Measurements from ENCODE around the gene CD247. TPM values are rescaled to one million over a fixed set of nuclear protein-coding genes. Genes with fewer than 3 reads are reported as not detected.

CD247 gene
- total RNA-seq, 1 donor from 2014 or later: 1.3 TPM

- H3K9ac ChIP-seq: no peak overlapping the region
- H3K27me3 ChIP-seq: no peaks in the 10 kb centered on the region
- H3K9me3 Mint-ChIP-seq: no peaks in the 10 kb centered on the region
- no peak overlapping the region for H2AFZ ChIP-seq (replicated peaks)
- H3K36me3 ChIP-seq: no peaks in the 10 kb centered on the region
- H4K20me1 ChIP-seq (ENCODE audit: low read depth): no peaks in the 10 kb centered on the region
- H3K4me3 Mint-ChIP-seq: no peak overlapping the region
- no peak for TF ChIP-seq EZH2phosphoT487 (IDR thresholded peaks at IDR 0.05)
- TF ChIP-seq EZH2 (IDR thresholded peaks at IDR 0.05): no peak
- TF ChIP-seq CTCF (IDR thresholded peaks at IDR 0.05): no peak
- peaks cover 13% of the 10 kb centered on the region for H3K4me1 Mint-ChIP-seq
- H3K27ac Mint-ChIP-seq: no peak overlapping the region
- H3K4me3 ChIP-seq: no peak overlapping the region
- no peak overlapping the region for H3K4me2 ChIP-seq
- no peaks in the 10 kb centered on the region for H3K4me1 ChIP-seq
- no peak overlapping the region for H3K27ac ChIP-seq
- no peaks in the 10 kb centered on the region for H3K79me2 ChIP-seq (ENCODE audit: low read depth)
- peaks cover 12% of the 10 kb centered on the region for H3K36me3 Mint-ChIP-seq
- no peaks in the 10 kb centered on the region for H3K9me3 ChIP-seq (ENCODE audit: low read depth)
- peaks cover 11% of the 10 kb centered on the region for H3F3A ChIP-seq (ENCODE audit: low read depth)
- no peak for DNase-seq (ENCODE audit: low spot score)
- no peaks in the 10 kb centered on the region for H3K27me3 Mint-ChIP-seq (ENCODE audit: insufficient read depth, low read depth)
Measured at GRCh38 chr1:167544447-167545093, 26.2 kb upstream of the CD247 start.

GRCh38 chr1:167543199-167543990, 25.1 kb upstream of the CD247 start:
- H3K4me3 ChIP-seq: no peak overlapping the region
- H3K27ac ChIP-seq: no peak overlapping the region
- Mint-ChIP-seq H3K9me3 (no peaks in the 10 kb centered on the region), H3K36me3 (peaks cover 8% of the 10 kb centered on the region), H3K27ac (no peak overlapping the region), H3K4me3 (no peak overlapping the region), H3K27me3 (ENCODE audit: insufficient read depth, low read depth) (no peaks in the 10 kb centered on the region), H3K4me1 (peaks cover 12% of the 10 kb centered on the region)
- no peaks in the 10 kb centered on the region for H3K36me3 ChIP-seq
- H3K9me3 ChIP-seq (ENCODE audit: low read depth): no peaks in the 10 kb centered on the region
- TF ChIP-seq EZH2phosphoT487 (IDR thresholded peaks at IDR 0.05): no peak
- TF ChIP-seq EZH2 (IDR thresholded peaks at IDR 0.05): no peak
- no peak for TF ChIP-seq CTCF (IDR thresholded peaks at IDR 0.05)
- H2AFZ ChIP-seq (replicated peaks): no peak overlapping the region
- no peaks in the 10 kb centered on the region for H3K4me1 ChIP-seq
- H3K9ac ChIP-seq: no peak overlapping the region
- no peaks in the 10 kb centered on the region for H3K79me2 ChIP-seq (ENCODE audit: low read depth)
- H3K27me3 ChIP-seq: no peaks in the 10 kb centered on the region
- no peak overlapping the region for H3K4me2 ChIP-seq
- H3F3A ChIP-seq (ENCODE audit: low read depth): peaks cover 11% of the 10 kb centered on the region
- H4K20me1 ChIP-seq (ENCODE audit: low read depth): no peaks in the 10 kb centered on the region
- no peak for DNase-seq (ENCODE audit: low spot score)

- no peaks in the 10 kb centered on the region for H3K36me3 ChIP-seq
- H3K9ac ChIP-seq: no peak overlapping the region
- no peak for DNase-seq (ENCODE audit: low spot score)
- no peak overlapping the region for H3K27ac ChIP-seq
- no peaks in the 10 kb centered on the region for H3K27me3 Mint-ChIP-seq (ENCODE audit: insufficient read depth, low read depth)
- peaks cover 7% of the 10 kb centered on the region for H3K36me3 Mint-ChIP-seq
- H3K27me3 ChIP-seq: no peaks in the 10 kb centered on the region
- H3F3A ChIP-seq (ENCODE audit: low read depth): peaks cover 11% of the 10 kb centered on the region
- H3K79me2 ChIP-seq (ENCODE audit: low read depth): no peaks in the 10 kb centered on the region
- H4K20me1 ChIP-seq (ENCODE audit: low read depth): no peaks in the 10 kb centered on the region
- no peaks in the 10 kb centered on the region for H3K9me3 Mint-ChIP-seq
- no peak overlapping the region for H3K4me3 ChIP-seq
- H3K9me3 ChIP-seq (ENCODE audit: low read depth): no peaks in the 10 kb centered on the region
- H3K4me1 ChIP-seq: no peaks in the 10 kb centered on the region
- no peak overlapping the region for H2AFZ ChIP-seq (replicated peaks)
- H3K4me1 Mint-ChIP-seq: peaks cover 12% of the 10 kb centered on the region
- no peak overlapping the region for H3K4me2 ChIP-seq
- TF ChIP-seq EZH2 (IDR thresholded peaks at IDR 0.05) (no peak), EZH2phosphoT487 (IDR thresholded peaks at IDR 0.05) (no peak), CTCF (IDR thresholded peaks at IDR 0.05) (no peak)
- H3K4me3 Mint-ChIP-seq: no peak overlapping the region
- H3K27ac Mint-ChIP-seq: no peak overlapping the region
Measured at GRCh38 chr1:167542109-167543032, 24.0 kb upstream of the CD247 start.
